HG03175 (cell line): ENCODE results near the gene AVEN.
"Not testable (repeated sequence)": the region's sequence is repeated elsewhere in the genome, so short reads cannot be mapped to it uniquely, and the experiment has no call there.

ENCODE experiments used
- ATAC-seq: cut with Tn5 transposase; IDR thresholded peaks from one replicate; pipeline ENCODE4 v1.9.1; 2021; ENCODE audit warnings: mild to moderate bottlenecking, moderate library complexity; ENCODE audit not compliant: unreplicated experiment

Gene AVEN

DNA sequence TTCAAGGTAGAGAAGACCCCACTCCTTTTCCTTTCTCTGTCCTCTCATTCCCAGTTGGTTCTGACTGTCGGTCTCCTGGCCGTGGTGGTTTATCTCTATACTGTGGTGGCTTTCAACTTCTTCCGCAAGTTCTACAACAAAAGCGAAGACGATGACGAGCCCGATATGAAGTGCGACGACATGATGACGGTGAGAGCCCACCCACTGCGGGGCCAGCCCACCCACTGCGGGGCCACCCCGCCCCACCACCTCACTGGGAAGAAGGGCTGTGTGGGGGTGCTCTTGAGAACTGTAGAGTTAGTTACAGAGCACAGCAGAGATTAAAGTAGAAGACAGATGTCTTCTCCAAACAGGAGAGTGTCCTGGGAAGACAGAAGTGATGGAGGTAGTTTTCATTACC, 181.3 kb downstream of the AVEN start:
- no peak for ATAC-seq

DNA sequence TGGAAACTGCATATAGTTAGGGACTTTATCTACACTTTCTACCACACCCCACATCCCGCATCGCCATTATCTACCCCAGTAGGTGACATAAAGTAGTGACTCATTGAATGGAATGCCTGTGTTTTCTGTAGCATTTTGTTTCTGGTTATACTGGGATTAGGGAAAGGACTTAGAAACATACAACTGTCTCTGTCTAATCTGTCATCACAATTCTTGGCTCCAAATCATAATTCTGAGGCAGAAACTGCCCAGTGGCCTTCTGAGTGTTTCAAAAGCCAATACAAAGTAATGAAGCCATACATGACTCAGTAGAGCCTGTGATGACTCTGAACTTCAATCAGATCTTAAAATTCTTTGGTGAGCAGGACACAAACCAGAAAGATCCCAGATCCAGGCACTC, 186.4 kb downstream of the AVEN start:
- ATAC-seq, result no peak

DNA sequence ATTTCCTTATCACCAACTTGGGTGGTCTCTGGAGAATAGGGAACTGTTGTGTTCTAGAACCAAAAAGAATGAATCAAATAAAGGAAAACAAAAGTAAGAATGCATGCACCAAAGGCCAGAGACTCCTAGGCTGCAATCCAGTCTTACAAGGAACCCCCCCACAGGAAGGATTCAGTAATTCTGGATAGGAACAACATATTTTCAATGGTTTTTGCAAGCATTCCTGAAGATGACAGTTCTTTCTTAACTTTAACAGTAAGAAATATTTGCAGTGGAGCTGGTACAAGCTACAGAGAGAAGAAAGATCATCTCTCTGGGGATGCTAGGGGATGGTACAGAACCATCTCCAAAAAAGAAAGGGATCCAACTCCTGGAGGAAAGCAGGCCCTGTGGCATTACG, 186.9 kb downstream of the AVEN start:
- no peak for ATAC-seq

DNA sequence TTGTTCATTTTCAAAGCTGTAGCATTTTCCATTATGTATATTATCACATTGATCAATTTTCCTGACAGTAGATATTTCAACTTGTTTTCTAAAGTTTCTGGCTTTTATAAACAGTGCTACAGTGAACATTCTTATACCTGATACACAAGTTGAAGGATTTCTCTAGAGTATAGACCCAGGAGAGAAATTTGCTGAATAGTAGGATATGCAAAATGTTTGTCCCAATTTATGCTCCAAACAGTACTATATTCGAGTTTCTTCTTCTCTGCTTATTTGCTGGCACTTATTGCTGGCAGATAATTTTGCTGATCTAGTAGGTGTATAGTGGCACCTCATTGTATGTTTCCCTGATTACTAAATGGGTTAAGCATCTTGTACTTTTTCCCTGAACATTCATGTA, 187.9 kb downstream of the AVEN start:
- no peak for ATAC-seq

DNA sequence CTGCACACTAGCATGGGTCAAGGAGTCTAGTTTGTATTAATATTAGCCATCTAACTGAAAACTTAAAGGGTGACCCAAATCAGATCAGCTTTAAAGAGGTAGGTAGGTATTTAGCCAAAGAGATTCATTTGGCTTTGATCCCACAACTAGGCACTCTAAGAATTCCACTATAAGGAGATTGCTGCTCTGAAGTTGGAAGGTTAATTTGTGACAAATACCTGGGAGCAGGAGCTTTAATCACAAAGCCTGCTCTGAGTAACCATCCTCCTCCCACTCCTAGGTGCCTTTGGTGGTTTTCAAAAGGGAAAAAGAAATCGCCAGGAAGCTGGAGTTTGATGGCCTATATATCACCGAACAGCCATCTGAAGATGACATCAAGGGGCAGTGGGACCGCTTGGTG, 191.0 kb downstream of the AVEN start:
- no peak for ATAC-seq

DNA sequence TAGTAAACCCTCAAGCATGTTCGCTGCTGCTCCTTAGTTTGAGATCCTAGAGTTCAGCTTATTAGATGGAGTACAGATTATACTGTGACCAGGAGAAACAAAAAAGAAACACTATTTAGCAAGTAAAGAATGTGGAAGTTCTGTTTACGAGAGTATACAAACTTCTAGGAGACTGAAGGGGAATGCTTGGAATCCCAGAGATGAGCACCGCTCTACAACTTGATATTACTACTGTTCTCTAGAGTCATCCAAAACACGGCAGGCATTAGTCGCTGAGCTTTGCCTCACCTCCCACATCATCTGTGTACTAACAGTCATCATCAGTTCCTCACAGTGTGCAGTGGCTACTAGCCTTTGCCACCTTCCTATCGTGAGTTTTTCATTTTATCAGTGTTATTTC, 192.1 kb downstream of the AVEN start:
- no peak for ATAC-seq

DNA sequence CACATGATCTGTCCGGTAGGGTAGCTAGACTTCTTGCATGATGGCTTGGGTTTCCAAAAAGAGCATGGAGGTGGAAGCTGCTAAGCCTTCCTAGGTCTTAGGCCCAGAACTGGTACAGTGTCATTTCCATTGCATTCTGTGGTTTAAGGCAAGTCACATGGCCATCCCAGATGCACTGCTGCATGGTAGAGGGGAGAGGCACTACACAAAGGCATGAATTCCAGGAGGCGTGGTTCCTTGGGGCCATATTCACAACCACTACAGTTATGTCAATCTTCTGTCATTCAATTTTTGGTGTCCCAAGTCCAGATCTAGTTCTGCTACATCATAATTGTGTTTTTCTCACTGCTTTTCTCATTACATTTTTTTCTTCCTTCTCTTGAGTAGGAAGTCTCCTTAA, 192.9 kb downstream of the AVEN start:
- ATAC-seq, result no peak

DNA sequence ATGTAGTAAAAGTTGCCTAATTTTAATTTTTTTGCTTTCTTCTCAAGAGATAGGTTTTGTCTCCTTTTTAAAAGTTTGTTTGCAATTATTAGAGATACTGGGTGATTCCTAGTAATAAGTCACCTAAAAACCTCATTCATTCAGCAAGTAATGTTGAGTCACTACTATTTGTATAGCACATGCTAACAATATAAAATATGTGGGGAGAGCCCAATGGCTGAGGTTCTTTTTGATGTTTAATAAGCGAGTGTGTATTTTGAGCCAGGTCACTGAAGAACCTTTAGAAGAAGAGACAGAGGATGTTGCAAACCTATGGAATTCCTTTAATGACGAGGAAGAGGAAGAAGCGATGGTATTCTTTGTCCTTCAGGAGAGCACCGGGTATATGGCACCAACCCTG, 194.4 kb downstream of the AVEN start:
- no peak for ATAC-seq

DNA sequence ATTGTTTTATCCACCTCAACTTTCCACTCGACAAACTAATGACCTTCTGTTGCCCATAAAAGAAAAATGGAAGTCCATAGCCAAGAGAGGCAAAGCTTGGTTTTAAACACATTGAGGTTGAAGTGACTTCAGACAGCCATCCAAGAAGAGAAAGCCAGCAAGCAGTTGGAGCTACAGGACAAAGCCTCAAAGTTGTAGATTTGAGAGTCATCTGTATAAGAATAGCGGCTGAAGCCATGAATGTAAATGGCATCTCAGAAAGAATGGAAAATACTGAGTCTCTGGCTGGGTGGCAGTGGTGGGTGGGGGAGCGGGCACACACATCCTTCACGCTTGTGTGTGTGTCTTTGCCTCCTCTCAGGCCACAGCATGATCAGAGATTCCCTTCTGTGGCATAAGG, 194.8 kb downstream of the AVEN start:
- no peak for ATAC-seq

DNA sequence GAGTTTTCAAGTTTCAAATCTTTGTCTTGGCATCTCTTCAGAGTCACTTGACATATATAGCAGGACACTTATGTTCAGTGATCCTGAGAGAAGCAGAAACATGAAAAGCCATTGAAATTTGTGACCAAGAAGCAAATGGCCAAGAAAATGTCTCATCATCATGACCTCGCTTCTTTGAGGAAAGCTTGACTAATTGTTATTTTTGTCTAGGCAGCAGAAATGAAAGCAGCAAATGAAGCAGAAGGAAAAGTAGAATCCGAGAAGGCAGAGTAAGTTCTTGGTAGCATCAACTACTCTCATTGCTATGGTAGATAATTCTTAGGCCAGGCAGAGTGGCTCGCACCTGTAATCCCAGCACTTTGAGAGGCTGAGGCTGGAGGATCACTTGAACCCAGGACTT, 198.4 kb downstream of the AVEN start:
- ATAC-seq, result no peak

DNA sequence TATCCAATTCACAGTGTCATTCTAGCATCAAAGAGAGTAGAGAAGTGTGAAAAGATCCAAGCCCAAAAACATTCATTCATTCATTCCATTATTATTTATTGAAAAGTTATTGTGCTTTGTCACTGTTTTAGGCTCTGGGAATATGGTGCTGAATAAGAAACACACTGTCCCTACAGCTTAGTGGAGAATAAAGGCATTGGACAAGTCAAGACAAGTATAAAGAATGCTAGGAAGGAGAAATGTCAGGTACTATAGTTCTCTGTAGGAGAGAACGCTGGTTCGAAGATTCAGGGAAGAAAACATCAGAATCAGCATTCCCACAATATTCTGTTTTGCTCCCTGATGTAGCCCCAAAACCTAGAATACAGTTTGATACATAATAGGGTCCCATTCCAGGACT, 199.5 kb downstream of the AVEN start:
- ATAC-seq, result no peak

DNA sequence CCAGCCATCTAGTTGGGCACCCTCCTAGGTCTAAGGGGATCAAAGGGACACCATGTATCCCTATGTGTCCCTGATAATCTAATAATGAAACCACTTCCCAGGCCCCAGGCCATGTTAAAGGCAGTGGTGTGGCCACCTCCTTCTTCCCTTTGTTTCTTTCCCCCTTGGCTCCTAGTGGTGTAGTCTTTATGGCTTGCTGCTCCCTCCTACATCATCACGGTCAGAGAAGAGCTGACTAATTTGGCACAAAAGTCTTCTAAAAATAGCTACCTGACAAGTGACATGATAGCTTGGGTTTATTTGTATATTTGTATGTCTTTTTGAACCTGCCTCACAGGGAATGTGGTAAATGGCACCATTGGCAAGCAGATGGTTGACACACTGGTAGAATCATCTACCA, 201.7 kb downstream of the AVEN start:
- ATAC-seq, result no peak

DNA sequence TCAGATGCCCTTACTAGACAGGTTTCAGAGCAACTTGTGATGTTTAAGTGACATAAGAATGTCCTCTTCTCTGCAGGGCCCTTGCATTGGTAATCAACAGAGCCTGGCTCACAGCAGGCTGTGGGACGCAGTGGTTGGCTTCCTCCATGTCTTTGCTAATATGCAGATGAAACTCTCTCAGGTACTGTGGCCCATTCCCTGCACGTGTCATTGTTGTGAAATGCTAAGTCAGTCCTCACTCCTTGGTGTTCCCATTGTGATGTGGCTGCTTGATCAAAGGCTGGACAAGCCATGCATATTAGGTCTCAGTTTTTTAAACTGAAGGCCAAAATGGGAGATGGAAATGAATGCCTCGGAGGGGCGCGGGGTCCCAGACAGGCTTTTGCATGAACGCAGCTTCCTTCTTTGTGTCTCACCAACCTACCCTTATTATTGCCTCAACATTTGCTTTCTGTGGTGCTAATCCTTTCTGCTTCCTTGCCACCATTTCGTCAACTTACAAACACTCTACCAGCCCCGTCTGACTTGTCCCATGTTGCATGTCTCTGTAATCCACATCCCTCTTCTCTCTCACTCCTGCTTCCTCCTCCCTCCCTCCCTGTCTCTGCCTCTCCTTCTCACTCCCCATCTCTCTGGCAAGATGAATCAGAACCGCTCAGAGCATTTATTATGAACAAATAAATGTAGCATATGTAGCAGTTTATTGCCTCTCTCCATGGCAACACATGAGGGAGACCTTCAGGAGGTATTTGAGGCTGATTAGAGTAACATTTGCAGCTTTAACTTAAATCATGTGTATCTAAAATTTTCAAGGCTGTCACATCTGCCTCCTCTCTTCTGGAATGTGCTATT, 203.9 kb downstream of the AVEN start:
- ATAC-seq, result no peak

DNA sequence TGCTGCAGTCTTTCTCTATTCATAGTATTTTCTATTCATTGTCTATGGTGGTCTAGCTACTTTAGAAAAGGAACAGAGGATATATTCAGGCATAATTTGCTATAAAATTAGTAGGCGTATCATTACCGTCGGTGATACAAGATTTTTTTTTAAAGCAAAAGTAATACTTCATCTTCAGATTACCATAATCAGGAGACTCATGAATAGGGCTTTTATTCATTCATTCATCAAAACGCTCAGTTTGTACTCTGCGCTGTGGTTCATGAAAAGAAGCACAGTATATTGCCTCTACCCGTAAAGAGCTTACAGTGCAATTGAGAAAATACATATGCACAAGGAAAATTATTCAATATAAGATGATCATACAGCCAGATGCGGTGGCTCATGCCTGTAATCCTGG, 207.4 kb downstream of the AVEN start:
- no peak for ATAC-seq

DNA sequence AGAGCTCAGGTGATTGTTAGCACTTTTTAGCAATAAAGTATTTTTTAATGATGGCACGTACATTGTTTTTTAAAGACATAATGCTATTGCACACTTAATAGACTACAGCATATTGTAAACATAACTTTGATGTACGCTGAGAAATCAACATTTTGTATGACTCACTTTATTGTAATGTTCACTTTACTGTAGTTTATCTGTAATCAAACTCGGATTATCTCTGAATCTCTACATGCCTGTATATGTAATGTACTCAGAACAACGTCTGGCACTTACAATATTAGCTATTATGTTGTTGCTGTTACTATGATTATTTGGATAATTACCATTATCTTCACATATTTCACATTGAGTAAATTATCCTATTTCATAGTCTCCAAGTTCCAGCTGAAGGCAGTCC, 208.7 kb downstream of the AVEN start:
- ATAC-seq, result no peak

DNA sequence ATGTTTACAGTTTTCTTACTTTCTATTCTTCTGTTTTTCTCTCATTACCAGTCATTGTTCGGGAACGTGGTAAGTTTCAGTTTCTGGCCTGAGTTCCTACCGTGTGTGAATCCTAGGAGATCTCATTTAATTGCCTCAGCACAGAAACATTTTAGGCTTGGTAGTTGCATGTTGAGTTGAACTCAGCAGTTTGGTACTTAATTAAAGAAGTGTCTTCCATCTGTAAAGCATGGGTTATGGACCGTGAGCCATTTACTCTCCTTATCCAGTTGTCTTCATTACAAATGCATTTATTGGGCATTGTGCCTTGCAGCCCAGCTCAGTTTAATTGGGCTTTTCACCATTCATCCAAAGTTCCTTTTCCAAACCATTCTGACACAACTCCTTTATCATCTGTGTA, 212.8 kb downstream of the AVEN start:
- no peak for ATAC-seq

DNA sequence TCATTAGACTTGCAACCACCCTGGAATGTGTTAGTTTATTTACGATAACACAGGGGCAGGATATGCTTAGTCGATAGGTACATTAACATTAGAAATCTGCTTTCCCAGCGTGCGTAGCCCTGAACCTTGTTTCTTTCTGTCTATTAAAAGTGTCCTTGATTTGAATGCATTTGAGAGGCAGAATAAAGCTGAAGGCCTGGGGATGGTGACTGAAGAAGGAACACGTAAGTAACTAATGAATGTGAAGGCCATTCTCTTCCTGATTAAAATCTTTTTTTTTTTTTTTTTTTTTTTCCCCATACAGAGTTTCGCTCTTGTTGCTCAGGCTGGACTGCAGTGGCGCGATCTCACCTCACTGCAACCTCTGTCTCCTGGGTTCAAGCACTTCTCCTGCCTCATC, 213.6 kb downstream of the AVEN start:
- ATAC-seq, result no peak

DNA sequence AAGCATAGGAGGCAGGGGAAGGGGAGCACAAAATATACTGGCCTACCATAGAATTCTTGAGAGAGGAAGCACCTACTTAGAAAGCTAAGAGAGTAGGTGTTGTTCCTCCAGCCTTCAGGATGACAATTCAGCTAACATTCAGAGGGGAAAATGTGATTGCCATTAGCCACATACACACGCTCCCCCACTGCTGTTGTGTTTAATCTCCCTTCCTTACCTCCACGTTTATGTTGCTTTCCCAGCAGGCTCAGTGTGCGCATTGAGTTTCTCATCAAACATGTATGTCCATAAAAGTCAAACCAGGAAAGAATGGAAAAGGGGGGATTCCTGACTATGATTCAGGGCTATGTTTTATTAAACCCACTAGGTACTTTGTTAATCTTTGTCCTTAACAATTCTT, 215.9 kb downstream of the AVEN start:
- ATAC-seq, result no peak

DNA sequence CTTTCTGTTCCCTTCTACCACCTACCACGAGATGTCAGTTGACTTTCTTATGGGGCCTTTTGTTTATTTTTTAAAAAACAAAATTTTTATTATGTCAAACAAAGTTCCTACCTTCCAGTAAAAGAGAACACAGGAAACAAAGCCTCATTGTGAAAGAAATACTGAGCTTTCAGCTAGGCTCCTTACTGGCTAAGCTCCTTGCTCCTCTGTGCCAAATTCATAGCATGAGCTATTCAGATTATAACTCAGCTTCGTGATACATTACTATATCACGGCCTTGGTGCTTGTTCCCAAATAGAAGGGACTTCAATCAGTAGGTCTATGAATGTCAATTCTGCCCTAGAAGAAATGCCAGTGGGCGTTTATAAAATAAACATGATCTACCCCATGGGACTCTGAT, 216.5 kb downstream of the AVEN start:
- ATAC-seq, result no peak

DNA sequence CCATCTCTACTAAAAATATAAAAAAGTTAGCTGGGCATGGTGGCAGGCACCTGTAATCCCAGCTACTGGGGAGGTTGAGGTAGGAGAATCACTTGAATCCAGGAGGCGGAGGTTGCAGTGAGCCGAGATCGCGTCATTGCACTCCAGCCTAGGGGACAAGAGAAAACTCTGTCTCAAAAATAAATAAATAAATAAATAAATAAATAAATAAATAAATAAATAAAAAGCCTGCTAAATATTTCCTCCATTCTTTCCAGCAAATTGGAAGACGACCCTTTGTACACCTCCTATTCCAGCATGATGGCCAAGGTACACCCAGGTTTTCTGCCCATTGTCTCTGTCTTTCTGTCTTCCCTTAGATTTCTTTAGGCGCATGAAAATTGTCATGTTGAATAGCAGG, 219.5 kb downstream of the AVEN start:
- not testable (repeated sequence) for ATAC-seq
